ENCODE results near the gene ACER3. TPM values are rescaled to one million over a fixed set of nuclear protein-coding genes. Genes with fewer than 3 reads are reported as not detected.
"Not testable (repeated sequence)": the region's sequence is repeated elsewhere in the genome, so short reads cannot be mapped to it uniquely, and the experiment has no call there.

Gene ACER3
- polyA plus RNA-seq, 4 donors: 12.9 to 17.4 (median 15.0) TPM

- DNase-seq (ENCODE audit: low read depth in 4 of 4, low spot score in 2 of 4): no peak
Measured at GRCh38 chr11:77053217-77054015, 192.7 kb downstream of the ACER3 start.

- no peak for DNase-seq (ENCODE audit: low read depth in 4 of 4, low spot score in 2 of 4)
Measured at GRCh38 chr11:77054084-77054483, 193.4 kb downstream of the ACER3 start.

GRCh38 chr11:77055101-77055561 lies 194.4 kb downstream of the ACER3 start:
- DNase-seq (ENCODE audit: low read depth in 4 of 4, low spot score in 2 of 4): no peak

GRCh38 chr11:77055913-77056312 lies 195.2 kb downstream of the ACER3 start:
- no peak for DNase-seq (ENCODE audit: low read depth in 4 of 4, low spot score in 2 of 4)

GRCh38 chr11:77056814-77057402 lies 196.2 kb downstream of the ACER3 start:
- DNase-seq (ENCODE audit: low read depth in 4 of 4, low spot score in 2 of 4): no peak

- no peak for DNase-seq (ENCODE audit: low read depth in 4 of 4, low spot score in 2 of 4)
Measured at GRCh38 chr11:77057938-77058474, 197.3 kb downstream of the ACER3 start.

DNA sequence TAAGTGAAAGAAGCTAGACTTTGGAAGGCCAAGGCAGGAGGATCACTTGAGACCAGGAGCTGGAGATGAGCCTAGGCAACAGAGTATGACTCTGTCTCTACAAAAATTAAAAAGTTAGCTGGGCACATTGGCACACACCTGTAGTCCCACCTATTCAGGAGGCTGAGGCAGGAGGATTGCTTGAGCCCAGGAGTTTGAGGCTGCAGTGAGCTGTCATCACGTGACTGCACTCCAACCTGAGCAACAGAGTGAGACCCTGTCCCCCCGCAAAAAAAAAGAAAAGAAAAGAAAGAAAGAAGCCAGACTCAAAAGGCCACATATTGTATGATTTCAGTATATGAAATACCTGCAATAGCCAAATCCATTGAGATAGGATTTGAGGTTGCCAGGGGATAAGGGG lies 198.2 kb downstream of the ACER3 start:
- no peak for DNase-seq (ENCODE audit: low read depth in 4 of 4, low spot score in 2 of 4)

- no peak for DNase-seq (ENCODE audit: low read depth in 4 of 4, low spot score in 2 of 4)
Measured at GRCh38 chr11:77059806-77060205, 199.1 kb downstream of the ACER3 start.

DNA sequence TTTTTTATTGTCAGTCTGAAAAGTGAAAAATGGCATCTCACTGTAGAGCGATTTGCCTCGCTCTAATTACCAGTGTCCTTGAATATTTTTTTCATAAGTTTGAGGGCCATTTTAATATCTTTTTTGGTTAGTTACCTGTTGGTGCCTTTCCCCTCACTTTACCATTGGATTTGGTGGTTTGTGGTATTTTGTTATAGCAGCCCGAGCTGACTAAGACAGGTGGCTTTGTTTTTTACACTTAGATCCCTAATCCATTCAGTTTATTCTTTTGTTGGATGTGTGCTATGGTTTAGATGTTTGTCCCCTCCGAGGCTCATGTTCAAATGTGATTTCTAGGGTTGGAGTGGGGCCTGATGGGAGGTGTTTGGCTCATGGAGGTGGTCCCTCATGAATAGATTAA lies 199.5 kb downstream of the ACER3 start:
- DNase-seq (ENCODE audit: low read depth in 4 of 4, low spot score in 2 of 4): no peak

- not testable (repeated sequence) for DNase-seq (ENCODE audit: low read depth in 4 of 4, low spot score in 2 of 4)
Measured at GRCh38 chr11:77061258-77061657, 200.5 kb downstream of the ACER3 start.

DNA sequence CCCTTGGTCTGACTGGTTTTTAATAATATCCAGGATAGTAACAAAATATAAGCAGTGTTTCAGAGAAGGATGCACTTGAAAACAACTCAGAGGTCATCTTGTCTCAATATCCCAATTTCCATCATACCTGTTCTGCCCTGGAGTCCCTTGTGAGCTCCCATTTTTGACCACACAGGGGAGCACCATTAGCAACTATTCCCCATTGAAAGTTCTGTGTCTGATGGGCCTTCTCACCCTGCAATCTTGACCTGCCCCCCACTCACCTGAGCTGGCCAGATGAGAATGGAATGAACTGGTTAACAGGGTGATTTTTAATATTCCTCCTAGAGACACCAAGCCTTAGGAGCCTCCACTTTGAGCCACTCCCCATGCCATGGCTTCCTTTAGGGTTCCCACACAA lies 202.2 kb downstream of the ACER3 start:
- DNase-seq (ENCODE audit: low read depth in 4 of 4, low spot score in 2 of 4): no peak

DNA sequence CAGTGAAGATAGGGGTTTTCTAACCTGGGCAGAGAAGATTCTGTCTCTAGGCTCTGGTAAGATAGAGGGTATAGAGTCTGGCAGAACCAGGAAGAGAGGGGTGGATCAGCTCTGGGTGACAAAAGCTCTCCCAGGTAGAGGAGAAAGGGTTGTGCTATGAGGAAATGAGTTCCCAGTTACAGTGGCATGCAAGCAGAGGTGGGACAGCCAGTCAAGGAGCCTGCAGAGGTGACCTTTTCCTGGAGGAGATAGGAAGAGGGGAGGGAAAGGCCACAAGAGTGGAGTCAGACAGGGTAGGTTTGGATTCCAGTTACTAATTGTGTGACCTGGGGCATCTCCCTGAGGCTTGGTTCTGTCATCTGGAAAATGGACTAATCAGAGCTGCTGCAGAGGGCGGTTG lies 202.7 kb downstream of the ACER3 start:
- no peak for DNase-seq (ENCODE audit: low read depth in 4 of 4, low spot score in 2 of 4)

GRCh38 chr11:77063861-77064260 lies 203.1 kb downstream of the ACER3 start:
- no peak for DNase-seq (ENCODE audit: low read depth in 4 of 4, low spot score in 2 of 4)

DNA sequence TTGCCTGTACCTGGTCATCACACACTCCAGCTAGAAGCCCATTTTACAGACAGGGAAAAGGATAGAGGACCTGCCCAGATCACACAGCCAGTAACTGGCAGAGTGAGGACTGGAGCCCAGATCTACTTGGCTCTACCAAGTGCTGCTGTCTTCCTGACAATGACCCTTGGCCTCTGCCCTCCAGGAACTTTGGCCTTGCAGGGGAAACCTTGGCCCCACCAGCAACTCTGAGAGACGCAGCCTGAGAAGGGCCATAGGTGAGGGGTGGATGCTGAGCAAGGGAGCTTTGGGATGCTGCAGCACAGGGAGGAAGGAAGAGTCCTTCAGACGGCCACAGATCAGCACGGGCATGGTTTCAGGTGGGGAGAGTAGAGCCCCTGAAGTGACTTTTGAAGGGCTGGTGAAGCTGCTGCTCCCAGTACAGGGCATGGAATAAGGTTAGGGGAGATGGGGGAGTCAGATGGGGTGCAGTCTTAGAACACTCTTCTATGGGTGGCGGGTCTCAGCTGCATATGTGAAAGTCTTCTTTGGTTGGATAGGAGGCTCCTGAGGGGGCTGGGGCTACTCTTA lies 204.0 kb downstream of the ACER3 start:
- DNase-seq (ENCODE audit: low read depth in 4 of 4, low spot score in 2 of 4): no peak

GRCh38 chr11:77065878-77066228 lies 205.1 kb downstream of the ACER3 start:
- peak in 1 of 4 donors; percentile 44 for DNase-seq (ENCODE audit: low read depth in 4 of 4, low spot score in 2 of 4)

DNA sequence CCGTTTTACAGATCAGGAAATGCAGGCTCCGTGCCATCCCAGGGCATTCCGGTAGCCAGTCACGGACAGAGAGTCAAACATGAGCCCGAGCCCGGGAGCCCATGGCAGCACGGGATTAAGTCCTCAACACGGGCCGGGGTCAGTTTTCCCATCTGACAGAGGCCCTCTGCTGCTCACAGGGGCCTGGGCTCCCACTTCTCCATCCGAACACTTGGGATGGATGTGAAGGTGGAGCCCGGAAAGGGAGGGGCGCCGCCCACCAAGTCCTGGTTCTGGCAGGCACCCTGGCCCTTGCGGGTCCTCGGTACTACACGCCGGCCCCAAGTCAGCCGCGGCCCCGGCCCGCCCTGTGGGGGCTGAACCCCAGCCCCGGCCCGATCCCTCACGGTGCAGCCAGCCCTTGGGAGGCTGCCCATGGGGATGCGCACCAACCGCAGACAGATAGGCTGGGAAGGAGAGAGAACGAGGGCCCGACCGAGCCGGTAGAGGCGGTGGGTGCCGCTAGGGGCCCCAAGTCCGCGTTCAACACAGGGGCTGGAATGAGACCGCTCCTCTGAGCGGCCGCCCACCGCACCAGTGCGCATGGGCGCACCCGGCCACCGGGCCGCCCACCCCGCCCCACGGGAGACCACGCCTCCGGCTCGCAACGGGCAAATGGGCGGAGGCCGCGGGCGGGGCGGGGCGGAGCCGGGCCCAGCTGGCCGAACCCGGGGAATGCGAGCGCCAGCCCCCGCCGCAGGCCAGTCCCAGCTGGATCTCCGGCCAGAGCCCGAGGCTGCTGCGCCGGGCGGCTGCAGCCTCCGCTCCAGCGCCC lies 205.7 kb downstream of the ACER3 start, which contains the start of gene CAPN5:
CAPN5 (plus strand) TSS at position 743 of the 814 bp plus-strand sequence. CDS start 17,916 bp downstream, outside the sequence.
- DNase-seq (ENCODE audit: low read depth in 4 of 4, low spot score in 2 of 4): peak; percentile 75 to 88 (median 88)

- no peak for DNase-seq (ENCODE audit: low read depth in 4 of 4, low spot score in 2 of 4)
Measured at GRCh38 chr11:77067861-77068443, 207.2 kb downstream of the ACER3 start.

GRCh38 chr11:77068457-77069335 lies 208.0 kb downstream of the ACER3 start:
- DNase-seq (ENCODE audit: low read depth in 4 of 4, low spot score in 2 of 4): no peak

DNA sequence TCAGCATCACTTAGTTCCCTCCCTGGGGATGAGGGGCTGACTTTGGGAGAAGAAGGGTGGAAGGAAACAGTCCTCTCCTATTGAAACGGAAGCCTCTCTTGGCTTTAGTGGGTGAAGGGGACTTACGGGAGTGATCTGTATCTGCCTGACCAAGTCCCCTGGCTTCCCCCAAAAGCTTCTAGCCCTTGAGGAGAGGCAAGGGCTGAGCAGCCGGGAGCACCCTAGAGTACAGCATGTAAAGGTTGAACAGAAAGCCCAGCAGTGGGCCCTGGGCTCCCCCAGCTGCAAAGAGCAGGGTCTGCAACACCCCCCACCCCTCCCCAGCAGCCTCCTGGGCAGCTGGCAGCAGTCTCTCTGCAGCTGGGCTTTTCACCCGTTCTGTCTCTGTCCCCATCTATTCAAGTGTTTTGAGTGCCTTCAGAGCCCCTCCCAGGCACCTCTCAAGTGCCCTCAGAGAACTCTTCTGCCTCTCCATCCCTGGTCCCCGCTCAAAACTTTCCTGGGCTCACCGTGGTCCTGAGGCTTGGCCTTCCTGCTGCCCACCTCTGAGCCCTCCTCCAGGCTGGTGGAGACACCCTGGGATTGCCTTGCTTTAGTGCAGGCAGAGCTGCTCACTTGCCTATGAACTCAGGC lies 208.7 kb downstream of the ACER3 start:
- no peak for DNase-seq (ENCODE audit: low read depth in 4 of 4, low spot score in 2 of 4)
